GM13976 (cell line): Measurements from ENCODE around the gene SLC22A17.

ENCODE experiments used
- DNase-seq: peaks from one replicate; pipeline ENCODE4 v3.0.0; 2012; ENCODE audit warnings: low spot score
- in situ Hi-C: fragments of 300-500 bp; cut with MboI; formaldehyde crosslinking; loops from one replicate; pipeline ENCODE4 v1.12.0; 2022; ENCODE audit warnings: low sequenced_read_pairs, mixed read lengths, inconsistent platforms; ENCODE audit not compliant: unreplicated experiment
- TF ChIP-seq, protein P1 (sequence below): IDR thresholded peaks from 2 replicates; pipeline ENCODE4 v1.5.1; 2012; ENCODE audit warnings: borderline replicate concordance, mild to moderate bottlenecking; ENCODE audit not compliant: insufficient read depth; ENCODE audit errors: extremely low read depth, missing control alignments, control extremely low read depth

The SLC22A17 gene

DNA sequence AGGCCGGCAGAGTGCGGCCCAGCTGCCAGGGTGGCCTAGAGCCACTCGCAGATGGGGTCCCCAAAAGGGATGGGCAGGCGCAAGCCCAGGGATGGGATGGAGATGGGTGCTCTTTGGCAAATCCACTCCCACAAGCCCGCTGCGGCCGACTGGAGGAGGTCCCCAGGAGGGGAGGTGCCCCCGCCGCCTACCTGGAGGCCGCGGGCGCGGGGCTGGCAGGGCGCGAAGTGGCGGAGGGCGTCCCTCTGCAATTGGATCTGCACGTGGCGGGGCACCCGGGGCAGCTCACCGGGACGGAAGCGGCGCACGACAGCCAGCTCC lies 50.8 kb downstream of the SLC22A17 start:
- peak; percentile 42 for DNase-seq
- TF ChIP-seq, protein P1, sequence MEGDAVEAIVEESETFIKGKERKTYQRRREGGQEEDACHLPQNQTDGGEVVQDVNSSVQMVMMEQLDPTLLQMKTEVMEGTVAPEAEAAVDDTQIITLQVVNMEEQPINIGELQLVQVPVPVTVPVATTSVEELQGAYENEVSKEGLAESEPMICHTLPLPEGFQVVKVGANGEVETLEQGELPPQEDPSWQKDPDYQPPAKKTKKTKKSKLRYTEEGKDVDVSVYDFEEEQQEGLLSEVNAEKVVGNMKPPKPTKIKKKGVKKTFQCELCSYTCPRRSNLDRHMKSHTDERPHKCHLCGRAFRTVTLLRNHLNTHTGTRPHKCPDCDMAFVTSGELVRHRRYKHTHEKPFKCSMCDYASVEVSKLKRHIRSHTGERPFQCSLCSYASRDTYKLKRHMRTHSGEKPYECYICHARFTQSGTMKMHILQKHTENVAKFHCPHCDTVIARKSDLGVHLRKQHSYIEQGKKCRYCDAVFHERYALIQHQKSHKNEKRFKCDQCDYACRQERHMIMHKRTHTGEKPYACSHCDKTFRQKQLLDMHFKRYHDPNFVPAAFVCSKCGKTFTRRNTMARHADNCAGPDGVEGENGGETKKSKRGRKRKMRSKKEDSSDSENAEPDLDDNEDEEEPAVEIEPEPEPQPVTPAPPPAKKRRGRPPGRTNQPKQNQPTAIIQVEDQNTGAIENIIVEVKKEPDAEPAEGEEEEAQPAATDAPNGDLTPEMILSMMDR, result no peak
- in situ Hi-C loops, result no loop called here

GRCh38 chr14:23301288-23301968 lies 51.3 kb downstream of the SLC22A17 start:
- DNase-seq, result peak; percentile 98
- in situ Hi-C loops, result no loop called here
- TF ChIP-seq, protein P1, result peak; percentile 98

DNA sequence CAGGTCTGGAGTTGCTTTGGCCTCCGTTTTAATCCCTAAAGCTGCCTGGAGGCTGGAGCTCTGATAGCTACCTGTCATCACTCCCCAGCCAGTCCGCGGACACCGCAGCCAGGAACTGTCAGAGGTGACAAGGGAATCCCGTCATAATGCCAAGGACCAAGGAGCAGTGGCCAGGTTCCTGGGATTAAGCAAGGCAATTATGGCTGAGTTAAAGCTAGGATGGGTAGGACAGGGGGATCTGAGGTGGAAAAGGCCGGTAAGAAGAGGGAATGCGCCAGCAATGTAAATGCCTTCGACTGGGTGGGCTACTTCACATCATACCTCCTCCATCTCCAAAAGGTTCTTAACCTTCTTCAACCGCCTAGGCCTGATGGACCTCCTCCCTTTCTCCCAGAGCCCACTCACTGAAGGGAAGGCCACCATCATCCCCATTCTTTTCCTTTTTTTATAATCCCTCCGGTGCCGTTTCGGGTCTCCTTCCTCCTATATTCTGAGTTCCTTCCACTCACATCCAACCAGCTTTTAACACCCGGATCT lies 51.9 kb downstream of the SLC22A17 start:
- no peak for DNase-seq
- TF ChIP-seq, protein P1, result no peak

GRCh38 chr14:23299986-23300686 lies 52.6 kb downstream of the SLC22A17 start:
- TF ChIP-seq, protein P1, result no peak
- DNase-seq, result no peak
- in situ Hi-C loops, result loop anchor here (10.0 kb wide), 1 partner anchor 175 kb away; no protein-coding TSS in a partner anchor

More for the DNA sequence above, 51.9 kb downstream of the SLC22A17 start:
- in situ Hi-C loops, result no loop called here

- in situ Hi-C loops, result loop anchor here (10.0 kb wide), 1 partner anchor 175 kb away; no protein-coding TSS in a partner anchor
Observed at GRCh38 chr14:23299211-23299957, 53.3 kb downstream of the SLC22A17 start.

DNA sequence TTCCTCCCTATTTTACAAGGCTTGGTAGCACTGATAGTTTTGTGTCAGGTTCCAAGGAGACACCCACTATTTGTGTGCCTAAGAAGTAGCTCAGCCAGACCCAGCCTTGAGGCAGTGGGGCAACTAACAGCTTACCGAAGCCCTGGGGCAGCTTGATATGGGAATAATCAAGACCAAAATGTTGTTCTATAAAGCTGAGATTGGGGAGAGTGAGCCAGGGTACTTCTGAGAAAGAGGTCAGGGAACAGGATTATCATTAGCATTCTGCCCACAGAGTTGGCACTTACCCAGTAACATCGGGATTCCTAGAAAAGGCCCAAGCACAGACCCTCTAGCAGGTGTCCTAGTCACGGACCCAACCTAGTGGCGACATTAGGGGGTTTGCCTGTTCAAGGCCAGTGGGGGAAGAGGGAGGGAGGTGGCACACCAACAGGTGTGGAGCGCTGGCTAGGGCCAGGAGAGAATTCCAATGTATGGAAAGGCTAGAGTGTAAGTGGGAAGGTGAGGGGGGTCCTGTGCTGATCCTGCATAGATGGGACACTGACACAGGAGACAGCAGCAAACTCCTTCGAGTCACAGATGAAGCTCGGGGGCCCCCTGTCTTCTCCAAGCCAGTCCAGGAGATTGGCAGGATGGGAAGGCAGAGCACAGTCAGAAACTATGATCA lies 54.9 kb downstream of the SLC22A17 start:
- DNase-seq, result no peak
- TF ChIP-seq, protein P1, result no peak
- in situ Hi-C loops, result loop anchor here (10.0 kb wide), 1 partner anchor 173 kb away; no protein-coding TSS in a partner anchor

More at GRCh38 chr14:23299211-23299957, 53.3 kb downstream of the SLC22A17 start:
- DNase-seq, result no peak
- TF ChIP-seq, protein P1, result no peak
